Measurements from ENCODE around the gene OPHN1. TPM values are rescaled to one million over a fixed set of nuclear protein-coding genes. Genes with fewer than 3 reads are reported as not detected.
A peak's percentile ranks its signal among the peaks of the same experiment; 100 is the strongest.

OPHN1 gene
- total RNA-seq, 4 donors from 2014 or later: 2.8 to 8.7 (median 6.6) TPM

DNA sequence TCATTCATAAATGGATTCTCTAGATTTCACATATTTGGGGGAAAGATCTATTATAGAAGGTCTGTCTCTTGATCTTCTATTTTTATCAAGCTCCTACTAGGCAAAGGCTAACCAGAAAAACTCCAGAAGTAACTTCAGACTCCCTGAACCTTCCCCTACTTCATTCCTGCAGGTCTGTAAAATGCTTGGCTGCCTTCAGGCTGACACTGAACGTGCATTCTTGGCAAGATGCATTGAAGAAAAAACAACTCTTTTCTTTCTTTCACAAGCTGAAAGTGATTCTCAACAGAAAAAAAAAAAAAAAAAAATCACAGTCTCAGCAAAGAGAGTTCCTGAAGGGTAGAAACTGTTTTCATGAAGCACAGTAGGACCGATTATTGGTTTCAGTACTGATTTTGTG, 12.7 kb downstream of the OPHN1 start:
- no peak overlapping the region for H3K27ac ChIP-seq
- DNase-seq: no peak
- intact Hi-C loops (cut with DNase I; ENCODE audit: low total_unique reads) (no loop called here), in situ Hi-C loops (cut with MboI; ENCODE audit: low pct_ligation_motif_present in 1 of 4, low pct_unique_long_range_greater_than_20kb in 1 of 4, low sequenced_read_pairs in 3 of 4) (no loop called here)
- no peaks in the 10 kb centered on the region for H3K9me3 ChIP-seq
- no peak for TF ChIP-seq POLR2A (IDR thresholded peaks at IDR 0.05)
- TF ChIP-seq EP300 (IDR thresholded peaks at IDR 0.05; ENCODE audit: low read depth): no peak
- no peak for TF ChIP-seq POLR2AphosphoS5 (IDR thresholded peaks at IDR 0.05)
- TF ChIP-seq, protein P1, sequence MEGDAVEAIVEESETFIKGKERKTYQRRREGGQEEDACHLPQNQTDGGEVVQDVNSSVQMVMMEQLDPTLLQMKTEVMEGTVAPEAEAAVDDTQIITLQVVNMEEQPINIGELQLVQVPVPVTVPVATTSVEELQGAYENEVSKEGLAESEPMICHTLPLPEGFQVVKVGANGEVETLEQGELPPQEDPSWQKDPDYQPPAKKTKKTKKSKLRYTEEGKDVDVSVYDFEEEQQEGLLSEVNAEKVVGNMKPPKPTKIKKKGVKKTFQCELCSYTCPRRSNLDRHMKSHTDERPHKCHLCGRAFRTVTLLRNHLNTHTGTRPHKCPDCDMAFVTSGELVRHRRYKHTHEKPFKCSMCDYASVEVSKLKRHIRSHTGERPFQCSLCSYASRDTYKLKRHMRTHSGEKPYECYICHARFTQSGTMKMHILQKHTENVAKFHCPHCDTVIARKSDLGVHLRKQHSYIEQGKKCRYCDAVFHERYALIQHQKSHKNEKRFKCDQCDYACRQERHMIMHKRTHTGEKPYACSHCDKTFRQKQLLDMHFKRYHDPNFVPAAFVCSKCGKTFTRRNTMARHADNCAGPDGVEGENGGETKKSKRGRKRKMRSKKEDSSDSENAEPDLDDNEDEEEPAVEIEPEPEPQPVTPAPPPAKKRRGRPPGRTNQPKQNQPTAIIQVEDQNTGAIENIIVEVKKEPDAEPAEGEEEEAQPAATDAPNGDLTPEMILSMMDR (IDR thresholded peaks at IDR 0.05): no peak
- 56 to 60% methylated on average over 2 of the region's 2 CpGs for WGBS, 2 donors (ENCODE audit: low coverage in 1 of 2)
- no peak overlapping the region for H3K4me3 ChIP-seq
- H3K4me1 ChIP-seq: peaks cover 0 to 2% (median 0%) of the 10 kb centered on the region in 4 donors
- H3K27me3 ChIP-seq: no peaks in the 10 kb centered on the region
- H3K36me3 ChIP-seq: no peaks in the 10 kb centered on the region

GRCh38 chrX:68419975-68420374, 13.3 kb downstream of the OPHN1 start:
- Histone ChIP-seq H3K27ac (no peak overlapping the region), H3K36me3 (no peaks in the 10 kb centered on the region), H3K9me3 (no peaks in the 10 kb centered on the region), H3K4me3 (no peak overlapping the region), H3K27me3 (no peaks in the 10 kb centered on the region), H3K4me1 (peaks cover 0 to 4% (median 0%) of the 10 kb centered on the region in 4 donors)
- no peak for TF ChIP-seq POLR2AphosphoS5 (IDR thresholded peaks at IDR 0.05)
- TF ChIP-seq EP300 (IDR thresholded peaks at IDR 0.05; ENCODE audit: low read depth): no peak
- TF ChIP-seq, protein P1 (IDR thresholded peaks at IDR 0.05): no peak
- no peak for TF ChIP-seq POLR2A (IDR thresholded peaks at IDR 0.05)
- no peak for DNase-seq
- 47 to 100% methylated on average over 1 to 3 of the region's 3 CpGs for WGBS, 2 donors (ENCODE audit: low coverage in 1 of 2)
- in situ Hi-C loops (cut with MboI; ENCODE audit: low pct_ligation_motif_present in 1 of 4, low pct_unique_long_range_greater_than_20kb in 1 of 4, low sequenced_read_pairs in 3 of 4) (no loop called here), intact Hi-C loops (cut with DNase I; ENCODE audit: low total_unique reads) (no loop called here)

GRCh38 chrX:68417651-68418050, 15.6 kb downstream of the OPHN1 start:
- no peaks in the 10 kb centered on the region for H3K36me3 ChIP-seq
- no peak overlapping the region for H3K4me3 ChIP-seq
- in situ Hi-C loops (cut with MboI; ENCODE audit: low pct_ligation_motif_present in 1 of 4, low pct_unique_long_range_greater_than_20kb in 1 of 4, low sequenced_read_pairs in 3 of 4) (no loop called here), intact Hi-C loops (cut with DNase I; ENCODE audit: low total_unique reads) (no loop called here)
- H3K27ac ChIP-seq: no peak overlapping the region
- 80% methylated on average over 2 of the region's 2 CpGs; no CpG with 5 or more reads in 1 of the 2 donors for WGBS, 2 donors (ENCODE audit: low coverage in 1 of 2)
- TF ChIP-seq EP300 (IDR thresholded peaks at IDR 0.05; ENCODE audit: low read depth) (no peak), POLR2A (IDR thresholded peaks at IDR 0.05) (no peak), POLR2AphosphoS5 (IDR thresholded peaks at IDR 0.05) (no peak)
- TF ChIP-seq, protein P1 (IDR thresholded peaks at IDR 0.05): no peak
- no peaks in the 10 kb centered on the region for H3K27me3 ChIP-seq
- H3K9me3 ChIP-seq: no peaks in the 10 kb centered on the region
- no peak for DNase-seq
- peaks cover 0 to 4% (median 0%) of the 10 kb centered on the region in 4 donors for H3K4me1 ChIP-seq

- intact Hi-C loops (cut with DNase I; ENCODE audit: low total_unique reads) (no loop called here), in situ Hi-C loops (cut with MboI; ENCODE audit: low pct_ligation_motif_present in 1 of 4, low pct_unique_long_range_greater_than_20kb in 1 of 4, low sequenced_read_pairs in 3 of 4) (no loop called here)
- TF ChIP-seq POLR2AphosphoS5 (IDR thresholded peaks at IDR 0.05) (peak in 1 of 3 donors; percentile 12), EP300 (IDR thresholded peaks at IDR 0.05; ENCODE audit: low read depth) (no peak)
- DNase-seq: no peak
- H3K9me3 ChIP-seq: no peaks in the 10 kb centered on the region
- no peak overlapping the region for H3K27ac ChIP-seq
- H3K4me1 ChIP-seq: peaks cover 0 to 4% (median 0%) of the 10 kb centered on the region in 4 donors
- H3K27me3 ChIP-seq: no peaks in the 10 kb centered on the region
- no peaks in the 10 kb centered on the region for H3K36me3 ChIP-seq
- 37 to 54% methylated on average over 2 to 3 of the region's 3 CpGs for WGBS, 2 donors (ENCODE audit: low coverage in 1 of 2)
- no peak overlapping the region for H3K4me3 ChIP-seq
Measured at GRCh38 chrX:68416592-68416991, 16.7 kb downstream of the OPHN1 start.

DNA sequence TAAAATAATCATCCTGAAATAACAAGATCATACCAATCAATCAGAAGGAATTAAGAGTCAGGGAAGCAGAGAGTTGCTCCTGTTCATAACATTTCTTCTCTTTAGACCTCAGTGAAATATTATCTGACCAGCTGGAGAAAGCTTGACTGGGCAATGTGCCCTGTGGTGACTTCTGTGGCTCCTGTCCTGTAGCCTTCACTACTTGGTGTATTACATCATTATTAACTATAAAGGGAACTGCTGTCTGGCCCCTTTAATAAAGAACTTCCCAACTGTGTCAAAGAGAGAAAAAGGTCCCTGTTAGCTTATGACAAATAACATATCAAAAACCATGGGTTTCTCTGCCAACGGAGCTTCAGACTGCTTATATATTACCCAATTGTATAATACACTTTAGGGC, 18.0 kb downstream of the OPHN1 start:
- WGBS, 2 donors (ENCODE audit: low coverage in 1 of 2): 53% methylated on average over 1 of the region's 1 CpG; no CpG with 5 or more reads in 1 of the 2 donors
- intact Hi-C loops (cut with DNase I; ENCODE audit: low total_unique reads): no loop called here
- H3K4me3 ChIP-seq: no peak overlapping the region
- TF ChIP-seq, protein P1 (IDR thresholded peaks at IDR 0.05): no peak
- TF ChIP-seq POLR2A (IDR thresholded peaks at IDR 0.05) (no peak), EP300 (IDR thresholded peaks at IDR 0.05; ENCODE audit: low read depth) (no peak), POLR2AphosphoS5 (IDR thresholded peaks at IDR 0.05) (no peak)
- DNase-seq: no peak
- no peaks in the 10 kb centered on the region for H3K9me3 ChIP-seq
- H3K4me1 ChIP-seq: peaks cover 0 to 4% (median 0%) of the 10 kb centered on the region in 4 donors
- in situ Hi-C loops (cut with MboI; ENCODE audit: low pct_ligation_motif_present in 1 of 4, low pct_unique_long_range_greater_than_20kb in 1 of 4, low sequenced_read_pairs in 3 of 4): no loop called here
- no peaks in the 10 kb centered on the region for H3K27me3 ChIP-seq
- no peak overlapping the region for H3K27ac ChIP-seq
- H3K36me3 ChIP-seq: no peaks in the 10 kb centered on the region
